Astrocyte (in vitro differentiated cells and primary cell): ENCODE data around the gene AZIN2. TPM values are rescaled to one million over a fixed set of nuclear protein-coding genes. Genes with fewer than 3 reads are reported as not detected.
A peak's percentile ranks its signal among the peaks of the same experiment; 100 is the strongest.

Experiments used
- DNase-seq: peaks from one replicate; pipeline ENCODE4 v3.0.0-alpha.2; 2010; ENCODE audit warnings: low read depth
- FAIRE-seq: peaks from 2 replicates; lab custom pipeline; 2011; peaks lifted over from hg19 to GRCh38; lab: Jason Lieb, UNC
- H2AFZ ChIP-seq: 2 replicates; pipeline ENCODE4 v1.6.0; 2012; ENCODE audit warnings: low read depth, low read length, inconsistent platforms
- H3K27ac ChIP-seq: 2 replicates; pipeline ENCODE4 v1.5.1; 2011; ENCODE audit warnings: low read depth, low read length, inconsistent platforms
- H3K27me3 ChIP-seq: 2 replicates; pipeline ENCODE4 v1.6.0; 2011; ENCODE audit warnings: low read length, inconsistent platforms; ENCODE audit not compliant: insufficient read depth
- H3K36me3 ChIP-seq: 2 replicates; pipeline ENCODE4 v1.5.1; 2011; ENCODE audit warnings: low read length, inconsistent platforms; ENCODE audit not compliant: insufficient read depth
- H3K4me1 ChIP-seq: 2 replicates; pipeline ENCODE4 v1.5.1; 2011; ENCODE audit warnings: low read length, inconsistent platforms; ENCODE audit not compliant: insufficient read depth
- H3K4me2 ChIP-seq: 2 replicates; pipeline ENCODE4 v1.6.0; 2012; ENCODE audit warnings: low read length, inconsistent platforms
- H3K4me3 ChIP-seq: 2 replicates; pipeline ENCODE4 v1.5.1; 2011; ENCODE audit warnings: low read depth, mild to moderate bottlenecking, low read length, inconsistent platforms; ENCODE audit not compliant: insufficient read depth
- H3K79me2 ChIP-seq: 2 replicates; pipeline ENCODE4 v1.6.0; 2012; ENCODE audit warnings: mild to moderate bottlenecking, low read length, inconsistent platforms; ENCODE audit not compliant: insufficient read depth
- H3K9ac ChIP-seq: 2 replicates; pipeline ENCODE4 v1.6.0; 2012; ENCODE audit warnings: mild to moderate bottlenecking, low read length, inconsistent platforms
- H3K9me3 ChIP-seq: 2 replicates; pipeline ENCODE4 v1.5.1; 2012; ENCODE audit warnings: low read depth, mild to moderate bottlenecking, low read length, inconsistent platforms; ENCODE audit not compliant: insufficient read depth
- H4K20me1 ChIP-seq: 2 replicates; pipeline ENCODE4 v1.6.0; 2012; ENCODE audit warnings: low read length, inconsistent platforms; ENCODE audit not compliant: insufficient read depth
- H3K27ac Mint-ChIP-seq: one replicate; pipeline ENCODE4 v1.8.0; 2021; ENCODE audit warnings: mild to moderate bottlenecking, mixed read lengths; ENCODE audit not compliant: unreplicated experiment
- H3K27me3 Mint-ChIP-seq: one replicate; pipeline ENCODE4 v1.8.0; 2021; ENCODE audit warnings: low read depth, mixed read lengths; ENCODE audit not compliant: unreplicated experiment
- H3K36me3 Mint-ChIP-seq: one replicate; pipeline ENCODE4 v1.8.0; 2021; ENCODE audit warnings: low read depth, mixed read lengths; ENCODE audit not compliant: unreplicated experiment
- H3K4me1 Mint-ChIP-seq: one replicate; pipeline ENCODE4 v1.8.0; 2021; ENCODE audit warnings: low read depth, mixed read lengths; ENCODE audit not compliant: unreplicated experiment
- H3K4me3 Mint-ChIP-seq: one replicate; pipeline ENCODE4 v1.8.0; 2021; ENCODE audit warnings: mild to moderate bottlenecking, moderate library complexity, mixed read lengths; ENCODE audit not compliant: unreplicated experiment
- H3K9me3 Mint-ChIP-seq: one replicate; pipeline ENCODE4 v1.8.0; 2021; ENCODE audit warnings: mild to moderate bottlenecking, mixed read lengths; ENCODE audit not compliant: unreplicated experiment
- EZH2 ChIP-seq: IDR thresholded peaks from 2 replicates; pipeline ENCODE4 v1.6.1; 2012; ENCODE audit warnings: mild to moderate bottlenecking, low read length, inconsistent platforms; ENCODE audit not compliant: insufficient read depth
- total RNA-seq: library from RNA; stranded (reverse); gene quantifications from 2 replicates; pipeline ENCODE4 v1.2.1, GENCODE V29; 2021
- TF ChIP-seq, protein P1 (sequence below): IDR thresholded peaks from 2 replicates; pipeline ENCODE4 v1.5.1; 2011; ENCODE audit warnings: low read depth, mild to moderate bottlenecking, inconsistent platforms, low read length, moderate library complexity; ENCODE audit not compliant: insufficient read depth

The AZIN2 gene
- total RNA-seq, 1 donor from 2014 or later: 10.1 TPM

DNA sequence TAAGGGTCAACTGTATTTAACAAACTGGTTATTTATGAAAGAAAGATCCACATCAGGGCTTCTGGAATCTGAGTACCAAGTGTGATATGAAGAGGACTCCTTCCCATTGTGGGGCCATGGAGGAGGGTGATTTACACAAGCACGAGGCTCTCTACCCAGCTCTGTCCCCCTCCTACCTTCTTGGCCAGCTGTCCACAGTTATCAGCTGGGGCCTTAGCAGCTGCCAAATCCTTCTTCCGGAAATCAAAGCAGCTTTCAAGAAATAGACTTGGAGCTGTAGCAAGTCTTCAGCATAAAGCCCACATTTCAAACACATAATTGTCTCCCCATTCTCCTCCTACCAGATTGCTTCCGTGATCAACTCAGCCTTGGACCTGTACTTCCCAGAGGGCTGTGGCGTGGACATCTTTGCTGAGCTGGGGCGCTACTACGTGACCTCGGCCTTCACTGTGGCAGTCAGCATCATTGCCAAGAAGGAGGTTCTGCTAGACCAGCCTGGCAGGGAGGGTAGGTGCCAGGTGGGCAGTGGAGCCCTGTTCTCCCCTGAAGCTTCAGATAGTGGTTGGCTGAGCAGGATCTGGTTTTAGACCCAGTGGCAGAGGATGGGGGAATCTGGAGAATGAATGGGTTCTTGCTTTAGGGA is 15.5 kb downstream of the AZIN2 start:
- Mint-ChIP-seq H3K4me1 (peaks cover 36% of the 10 kb centered on the region), H3K4me3 (peak overlapping the region; percentile 60), H3K27me3 (no peaks in the 10 kb centered on the region), H3K27ac (peak overlapping the region; percentile 72), H3K9me3 (no peaks in the 10 kb centered on the region), H3K36me3 (peaks cover 23% of the 10 kb centered on the region)
- no peak overlapping the region for H3K4me3 ChIP-seq
- DNase-seq (peak; percentile 69), FAIRE-seq (no peak)
- H3K36me3 ChIP-seq: no peaks in the 10 kb centered on the region
- H3K9ac ChIP-seq: no peak overlapping the region
- H2AFZ ChIP-seq: no peak overlapping the region
- H3K4me2 ChIP-seq: no peak overlapping the region
- H3K4me1 ChIP-seq: peaks cover 35% of the 10 kb centered on the region
- no peaks in the 10 kb centered on the region for H3K27me3 ChIP-seq
- no peaks in the 10 kb centered on the region for H3K9me3 ChIP-seq
- TF ChIP-seq, protein P1, sequence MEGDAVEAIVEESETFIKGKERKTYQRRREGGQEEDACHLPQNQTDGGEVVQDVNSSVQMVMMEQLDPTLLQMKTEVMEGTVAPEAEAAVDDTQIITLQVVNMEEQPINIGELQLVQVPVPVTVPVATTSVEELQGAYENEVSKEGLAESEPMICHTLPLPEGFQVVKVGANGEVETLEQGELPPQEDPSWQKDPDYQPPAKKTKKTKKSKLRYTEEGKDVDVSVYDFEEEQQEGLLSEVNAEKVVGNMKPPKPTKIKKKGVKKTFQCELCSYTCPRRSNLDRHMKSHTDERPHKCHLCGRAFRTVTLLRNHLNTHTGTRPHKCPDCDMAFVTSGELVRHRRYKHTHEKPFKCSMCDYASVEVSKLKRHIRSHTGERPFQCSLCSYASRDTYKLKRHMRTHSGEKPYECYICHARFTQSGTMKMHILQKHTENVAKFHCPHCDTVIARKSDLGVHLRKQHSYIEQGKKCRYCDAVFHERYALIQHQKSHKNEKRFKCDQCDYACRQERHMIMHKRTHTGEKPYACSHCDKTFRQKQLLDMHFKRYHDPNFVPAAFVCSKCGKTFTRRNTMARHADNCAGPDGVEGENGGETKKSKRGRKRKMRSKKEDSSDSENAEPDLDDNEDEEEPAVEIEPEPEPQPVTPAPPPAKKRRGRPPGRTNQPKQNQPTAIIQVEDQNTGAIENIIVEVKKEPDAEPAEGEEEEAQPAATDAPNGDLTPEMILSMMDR: no peak
- no peak for TF ChIP-seq EZH2
- no peaks in the 10 kb centered on the region for H3K79me2 ChIP-seq
- no peak overlapping the region for H3K27ac ChIP-seq
- no peaks in the 10 kb centered on the region for H4K20me1 ChIP-seq

GRCh38 chr1:33097137-33097611 is 16.2 kb downstream of the AZIN2 start:
- FAIRE-seq (no peak), DNase-seq (peak; percentile 63)
- no peak overlapping the region for H3K27ac Mint-ChIP-seq
- Histone ChIP-seq H2AFZ (no peak overlapping the region), H4K20me1 (no peaks in the 10 kb centered on the region), H3K27me3 (no peaks in the 10 kb centered on the region), H3K79me2 (no peaks in the 10 kb centered on the region), H3K4me3 (no peak overlapping the region), H3K9me3 (no peaks in the 10 kb centered on the region), H3K4me1 (peaks cover 35% of the 10 kb centered on the region), H3K4me2 (no peak overlapping the region), H3K36me3 (no peaks in the 10 kb centered on the region), H3K9ac (no peak overlapping the region), H3K27ac (no peak overlapping the region)
- peaks cover 23% of the 10 kb centered on the region for H3K36me3 Mint-ChIP-seq
- H3K4me1 Mint-ChIP-seq: peaks cover 38% of the 10 kb centered on the region
- TF ChIP-seq EZH2: no peak
- TF ChIP-seq, protein P1: no peak
- peak overlapping the region; percentile 45 for H3K4me3 Mint-ChIP-seq
- H3K9me3 Mint-ChIP-seq: peaks cover under 1% of the 10 kb centered on the region
- no peaks in the 10 kb centered on the region for H3K27me3 Mint-ChIP-seq

- DNase-seq (no peak), FAIRE-seq (no peak)
- Histone ChIP-seq H3K27me3 (no peaks in the 10 kb centered on the region), H3K9me3 (no peaks in the 10 kb centered on the region), H3K4me3 (no peak overlapping the region), H3K4me1 (peaks cover 35% of the 10 kb centered on the region), H3K27ac (peak overlapping the region; percentile 93), H3K9ac (no peak overlapping the region), H3K4me2 (no peak overlapping the region), H3K79me2 (no peaks in the 10 kb centered on the region), H4K20me1 (no peaks in the 10 kb centered on the region), H3K36me3 (no peaks in the 10 kb centered on the region), H2AFZ (no peak overlapping the region)
- no peak overlapping the region for H3K27ac Mint-ChIP-seq
- peaks cover under 1% of the 10 kb centered on the region for H3K27me3 Mint-ChIP-seq
- peaks cover 26% of the 10 kb centered on the region for H3K36me3 Mint-ChIP-seq
- TF ChIP-seq, protein P1: no peak
- no peak for TF ChIP-seq EZH2
- H3K4me3 Mint-ChIP-seq: no peak overlapping the region
- peaks cover 2% of the 10 kb centered on the region for H3K9me3 Mint-ChIP-seq
- peaks cover 35% of the 10 kb centered on the region for H3K4me1 Mint-ChIP-seq
Observed at GRCh38 chr1:33097762-33098161, 16.8 kb downstream of the AZIN2 start.
